ENCODE results near the gene DOCK2. TPM values are rescaled to one million over a fixed set of nuclear protein-coding genes. Genes with fewer than 3 reads are reported as not detected.

The DOCK2 gene
- total and polyA plus RNA-seq, 2 of the 8 experiments (the other 6 are each of a cell fraction or from before 2014, with no cell fraction given), result 3.9 to 5.7 TPM

DNA sequence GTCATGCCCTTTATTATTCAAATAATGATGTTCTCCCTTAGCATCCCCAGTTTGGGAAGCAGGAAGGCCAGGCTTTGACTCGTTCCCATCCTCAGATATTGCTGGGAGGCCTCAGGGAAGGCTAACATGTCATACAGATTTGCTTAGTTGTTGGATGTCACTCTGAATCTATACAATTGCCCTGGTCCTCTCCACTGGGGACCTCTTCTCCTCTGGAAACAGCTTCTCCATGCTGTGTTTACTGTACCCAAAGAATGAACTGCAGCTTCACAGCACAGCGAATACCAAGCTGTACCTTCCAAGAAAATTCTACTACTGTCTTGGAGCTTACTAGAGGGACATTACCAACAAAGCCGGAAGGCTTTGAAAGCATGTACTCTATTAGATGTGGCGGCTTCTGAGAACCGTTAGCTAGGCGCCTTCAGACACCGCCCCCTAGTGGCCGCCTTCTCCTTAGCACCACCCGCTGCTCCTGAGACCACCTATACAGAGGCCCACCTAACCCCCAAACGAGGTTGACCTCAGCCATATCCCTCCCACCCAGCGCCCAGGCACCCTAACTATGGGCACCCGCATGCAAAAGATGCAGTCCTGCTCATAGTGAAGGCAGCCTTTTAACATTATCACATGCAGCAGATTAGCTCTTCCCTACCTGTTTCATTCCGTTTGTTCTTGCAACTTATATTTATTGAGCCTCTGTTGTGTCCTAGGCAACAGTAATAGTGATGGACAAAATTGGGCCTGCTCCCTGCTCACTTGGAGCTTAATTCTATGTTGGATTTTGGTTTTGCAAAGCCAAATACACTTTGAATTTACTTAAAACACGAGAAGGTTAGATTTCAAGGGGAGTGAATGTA, 433.7 kb downstream of the DOCK2 start (continued):
- no peak for TF ChIP-seq RFX5 (IDR thresholded peaks at IDR 0.05; ENCODE audit: borderline replicate concordance, low read depth, low read length)
- TF ChIP-seq, protein P1, sequence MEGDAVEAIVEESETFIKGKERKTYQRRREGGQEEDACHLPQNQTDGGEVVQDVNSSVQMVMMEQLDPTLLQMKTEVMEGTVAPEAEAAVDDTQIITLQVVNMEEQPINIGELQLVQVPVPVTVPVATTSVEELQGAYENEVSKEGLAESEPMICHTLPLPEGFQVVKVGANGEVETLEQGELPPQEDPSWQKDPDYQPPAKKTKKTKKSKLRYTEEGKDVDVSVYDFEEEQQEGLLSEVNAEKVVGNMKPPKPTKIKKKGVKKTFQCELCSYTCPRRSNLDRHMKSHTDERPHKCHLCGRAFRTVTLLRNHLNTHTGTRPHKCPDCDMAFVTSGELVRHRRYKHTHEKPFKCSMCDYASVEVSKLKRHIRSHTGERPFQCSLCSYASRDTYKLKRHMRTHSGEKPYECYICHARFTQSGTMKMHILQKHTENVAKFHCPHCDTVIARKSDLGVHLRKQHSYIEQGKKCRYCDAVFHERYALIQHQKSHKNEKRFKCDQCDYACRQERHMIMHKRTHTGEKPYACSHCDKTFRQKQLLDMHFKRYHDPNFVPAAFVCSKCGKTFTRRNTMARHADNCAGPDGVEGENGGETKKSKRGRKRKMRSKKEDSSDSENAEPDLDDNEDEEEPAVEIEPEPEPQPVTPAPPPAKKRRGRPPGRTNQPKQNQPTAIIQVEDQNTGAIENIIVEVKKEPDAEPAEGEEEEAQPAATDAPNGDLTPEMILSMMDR (IDR thresholded peaks at IDR 0.05; ENCODE audit: control extremely low read depth in 1 of 3, insufficient read depth in 1 of 3, low read depth in 1 of 3, low read length in 3 of 3), result peak; percentile 74 to 82 (median 81)
